Activated CD4-positive, alpha-beta T cell treated with anti-CD3 and anti-CD28 coated beads for 48 hours (primary cell): ENCODE measurements around the gene TMPRSS13.

Experiments used
- DNase-seq: peaks from one replicate; pipeline ENCODE4 v3.0.0-alpha.2; 2020

TMPRSS13 gene

DNA sequence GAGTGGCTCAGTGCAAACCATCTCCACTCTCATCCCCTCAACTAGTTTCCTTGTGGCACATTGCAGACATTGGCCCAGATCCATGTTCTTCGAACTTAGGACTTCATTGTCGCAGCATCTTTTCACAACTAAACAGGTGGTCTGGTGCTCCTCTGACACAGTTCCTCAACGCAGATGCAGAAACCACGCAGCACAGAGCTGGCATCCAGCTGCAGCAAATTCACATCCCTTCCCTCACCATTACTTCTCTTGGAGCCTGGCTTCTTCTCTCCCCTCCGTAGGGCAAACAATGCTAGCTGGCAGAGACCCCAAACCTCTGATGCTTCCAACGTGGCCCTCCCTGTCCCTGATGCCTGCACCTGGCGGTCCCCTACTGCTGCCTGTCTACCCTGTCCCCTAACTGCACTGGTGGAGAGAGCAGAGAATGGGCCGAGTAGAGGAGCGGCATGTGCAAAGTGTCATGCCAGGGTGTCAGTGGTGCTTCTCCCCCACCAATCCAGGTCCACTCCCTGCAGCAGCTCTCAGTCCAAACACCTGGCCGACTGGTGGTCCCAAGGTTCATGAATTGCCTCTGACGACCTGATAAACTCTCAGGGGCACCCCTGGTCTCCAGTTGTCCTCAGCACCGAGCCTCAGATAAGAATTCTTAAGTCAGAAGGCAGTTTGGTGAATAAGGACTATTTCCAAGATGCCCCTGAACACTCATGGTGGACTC is 18.1 kb downstream of the TMPRSS13 start:
- no peak for DNase-seq

DNA sequence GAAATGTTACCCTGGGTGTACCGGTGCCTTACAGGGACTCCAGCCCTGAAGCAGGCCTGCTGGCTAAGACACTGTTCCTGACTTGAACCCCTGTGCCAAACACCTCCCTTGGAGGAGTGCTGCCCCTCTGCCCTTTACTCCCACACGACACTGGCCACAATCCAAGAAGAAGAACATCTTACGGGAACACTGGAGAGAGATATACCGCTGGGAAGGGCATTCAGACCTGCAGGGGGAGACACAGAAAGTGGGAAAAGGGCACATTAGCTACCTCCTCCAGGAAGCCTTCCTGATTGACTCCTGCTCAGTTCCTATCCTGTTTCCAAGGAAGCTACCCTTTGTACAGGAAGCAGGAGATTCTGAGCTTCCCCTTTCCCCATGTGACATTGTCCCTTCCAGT is 18.7 kb downstream of the TMPRSS13 start:
- DNase-seq: no peak

DNA sequence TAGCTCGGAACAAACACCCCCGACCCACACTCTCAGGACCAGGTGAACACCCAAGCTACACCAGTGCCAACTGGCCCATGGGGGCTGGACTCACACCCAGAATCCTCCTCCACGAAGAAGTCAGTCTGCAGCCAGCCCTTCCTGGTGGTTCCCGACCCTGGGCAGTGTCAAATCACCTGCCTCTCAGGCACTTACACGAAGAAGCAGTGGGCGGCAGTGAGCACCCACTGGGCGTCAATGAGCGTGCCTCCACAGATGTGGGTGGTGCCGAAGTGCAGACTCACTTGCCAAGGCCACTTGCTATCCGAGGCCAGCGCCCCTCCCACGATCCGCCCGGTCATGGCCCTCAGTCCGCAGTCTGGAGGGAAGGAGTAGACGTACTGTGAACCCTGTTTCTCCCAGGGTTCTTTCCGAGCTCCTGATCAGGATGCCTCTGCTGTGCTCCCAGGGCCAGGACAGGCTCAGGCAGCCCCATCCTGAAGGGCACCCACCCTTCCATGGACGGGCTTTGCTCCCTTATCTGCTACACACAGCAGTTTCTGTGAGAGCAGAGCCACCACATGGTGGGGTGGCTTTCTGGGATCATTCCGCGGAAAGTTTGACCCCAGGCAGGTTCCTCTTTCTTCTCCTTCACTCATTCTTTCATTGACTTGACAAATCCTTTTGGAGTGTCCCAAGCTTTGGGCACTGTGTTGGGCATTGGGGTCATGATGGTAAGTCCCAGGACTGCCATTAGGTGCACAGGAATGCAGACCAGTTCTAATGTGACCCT is 19.4 kb downstream of the TMPRSS13 start:
- no peak for DNase-seq

DNA sequence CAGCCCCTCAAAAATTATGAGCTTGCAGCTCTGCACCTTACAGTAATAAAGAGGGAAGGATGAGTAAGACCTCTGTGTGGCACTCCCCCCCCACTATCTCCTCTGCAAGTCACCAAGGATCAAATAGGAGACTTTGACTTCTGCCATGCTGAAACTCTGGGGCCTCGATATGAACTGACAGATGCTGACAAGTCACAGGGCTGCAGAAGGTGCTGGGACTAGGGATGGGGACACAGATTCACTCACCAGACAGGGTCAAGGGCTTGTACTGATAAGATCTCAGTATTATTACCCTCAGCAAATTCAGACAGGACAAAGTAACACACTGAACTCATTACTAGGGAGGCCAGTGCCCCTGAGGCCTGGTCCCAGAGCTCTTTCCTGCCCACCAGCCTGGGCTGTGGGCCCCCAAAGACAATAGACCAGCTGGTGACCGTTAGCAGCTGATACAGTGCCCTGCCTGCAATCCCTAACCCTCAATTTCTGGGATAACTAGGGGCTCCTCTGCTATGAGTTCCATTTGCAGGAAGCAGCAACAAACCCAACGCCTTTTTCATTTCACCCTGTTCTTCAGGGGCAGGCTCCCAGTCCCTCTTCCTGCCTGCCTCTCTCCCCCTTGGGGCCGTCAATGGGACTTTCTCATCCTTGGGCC is 20.1 kb downstream of the TMPRSS13 start:
- DNase-seq: no peak

DNA sequence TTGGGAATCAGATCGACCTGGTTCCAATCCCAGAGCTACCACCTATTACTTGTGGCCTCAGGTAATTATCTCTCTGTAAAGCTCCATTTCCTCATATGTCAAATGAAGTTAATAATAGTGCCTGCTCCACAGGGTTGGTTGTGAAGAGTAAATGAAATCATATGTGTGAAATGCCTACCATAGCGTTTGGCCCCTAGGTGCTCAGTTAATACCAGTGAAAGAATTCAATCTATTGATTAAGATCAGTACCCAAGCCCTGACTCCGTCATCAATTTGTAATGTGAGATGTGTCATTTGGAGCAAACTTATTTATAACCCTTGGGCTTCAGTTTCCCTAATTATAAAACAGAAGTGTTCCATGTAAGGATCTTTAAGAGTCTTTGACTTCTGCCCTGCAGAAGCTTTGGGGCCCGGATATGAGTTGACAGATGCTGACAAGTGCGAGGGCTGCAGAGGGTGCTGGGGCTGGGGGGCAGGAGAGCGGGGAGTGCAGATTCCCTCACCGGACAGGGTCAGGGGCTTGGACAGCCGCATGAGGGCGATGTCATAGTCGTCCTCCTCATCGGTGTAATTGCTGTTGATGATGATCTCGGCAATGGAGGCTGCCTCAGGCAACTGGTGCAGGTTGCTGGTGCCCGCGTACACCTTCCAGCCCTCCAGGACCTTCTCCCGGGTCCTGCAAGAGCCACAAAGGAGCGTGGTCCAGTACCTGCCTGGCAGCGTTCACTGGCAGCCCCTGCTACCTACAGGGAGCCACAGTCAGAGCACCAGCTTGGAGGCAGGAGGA is 20.9 kb downstream of the TMPRSS13 start:
- no peak for DNase-seq

DNA sequence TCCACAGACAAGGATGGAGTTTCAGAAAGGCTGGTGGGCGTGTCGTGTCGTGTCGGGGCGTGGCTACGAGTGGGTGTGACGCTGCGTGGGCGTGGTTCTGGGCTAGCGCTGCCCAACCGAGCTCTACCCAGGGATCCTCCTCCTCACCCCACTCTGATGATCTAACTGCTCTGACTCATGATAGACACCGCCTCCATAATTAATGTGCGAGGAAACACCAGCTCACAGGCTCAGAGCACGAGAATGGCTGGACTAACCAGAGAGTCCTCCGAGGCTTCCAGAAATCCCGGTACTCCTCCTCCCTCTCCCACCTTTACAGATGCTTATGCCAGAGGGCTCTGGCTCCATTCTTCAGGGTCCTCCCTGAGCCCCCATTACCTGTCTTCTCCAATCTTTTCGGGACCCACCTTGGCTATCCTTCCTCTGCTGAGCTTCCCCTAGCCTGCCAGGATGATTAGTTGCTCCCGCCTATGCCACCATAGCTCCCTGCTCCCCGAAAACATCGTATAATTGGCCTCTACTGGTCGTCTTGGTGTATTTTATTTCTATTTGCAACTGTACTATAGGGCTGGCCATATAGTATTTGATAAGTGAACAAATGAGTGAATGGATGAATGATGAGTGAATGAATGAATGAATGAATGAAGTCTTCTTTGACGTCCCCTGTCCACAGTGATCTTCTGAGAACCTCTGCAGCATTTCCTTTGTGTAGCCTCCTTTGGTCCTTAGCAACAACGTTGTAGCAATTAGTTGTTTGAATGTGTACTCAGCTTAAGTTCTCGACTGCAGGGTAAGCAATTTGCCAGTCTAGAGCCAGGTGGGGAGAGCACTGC is 21.7 kb downstream of the TMPRSS13 start:
- peak; percentile 87 for DNase-seq

DNA sequence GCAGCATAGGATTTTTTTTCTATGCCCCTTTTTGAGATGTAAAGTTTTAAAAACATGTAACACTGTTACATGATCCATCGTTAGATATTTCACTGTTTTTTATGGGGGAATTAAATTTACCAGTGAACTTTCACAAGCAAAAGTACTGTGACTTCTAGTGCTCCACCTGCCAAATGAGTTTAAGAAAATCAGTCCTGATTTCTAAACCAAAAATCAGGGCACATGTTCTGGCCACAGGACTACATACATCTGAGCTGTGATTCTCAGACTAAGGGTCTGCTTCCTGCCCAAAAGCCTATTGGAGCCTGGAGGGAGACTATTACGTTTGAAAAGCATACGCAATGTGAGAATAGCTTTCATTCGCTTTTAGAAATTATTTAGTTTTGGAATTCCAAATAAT is 22.5 kb downstream of the TMPRSS13 start:
- no peak for DNase-seq

DNA sequence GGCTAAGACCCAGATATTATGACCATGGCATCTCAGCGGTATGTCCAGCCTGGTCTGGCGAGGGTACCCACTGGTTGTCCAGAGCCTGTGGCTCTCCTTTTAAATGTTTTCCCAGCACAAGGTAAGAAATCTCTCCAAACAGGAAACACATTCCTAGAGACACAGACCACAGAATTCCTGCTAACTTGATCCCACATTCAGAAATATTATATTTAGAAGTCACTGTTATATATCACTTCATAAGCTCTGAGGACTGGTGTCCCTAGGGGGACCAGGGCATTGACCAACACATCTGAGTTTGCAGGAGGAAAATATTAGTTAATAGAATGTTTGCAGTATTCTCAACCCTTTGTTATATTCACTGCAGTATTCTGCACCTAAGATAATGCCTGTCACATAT is 23.1 kb downstream of the TMPRSS13 start:
- no peak for DNase-seq

DNA sequence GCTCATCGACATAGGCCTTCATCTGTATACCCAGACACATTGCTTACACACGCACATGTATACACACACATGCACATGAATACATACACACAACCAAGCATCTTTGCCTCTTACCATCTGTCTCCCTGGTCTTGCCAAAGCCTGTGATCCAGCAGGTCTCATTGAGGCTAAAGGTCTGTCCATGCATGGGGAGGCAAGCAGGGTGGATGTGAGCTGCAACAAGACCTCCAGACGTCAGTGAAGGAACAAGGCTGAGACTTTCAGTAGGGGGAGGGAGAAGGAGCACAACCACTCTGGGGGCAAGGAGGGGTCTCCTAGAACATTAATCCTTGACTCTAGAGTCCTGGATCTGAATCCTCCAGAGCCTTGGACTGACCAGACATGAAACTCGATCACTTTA is 23.7 kb downstream of the TMPRSS13 start:
- no peak for DNase-seq

DNA sequence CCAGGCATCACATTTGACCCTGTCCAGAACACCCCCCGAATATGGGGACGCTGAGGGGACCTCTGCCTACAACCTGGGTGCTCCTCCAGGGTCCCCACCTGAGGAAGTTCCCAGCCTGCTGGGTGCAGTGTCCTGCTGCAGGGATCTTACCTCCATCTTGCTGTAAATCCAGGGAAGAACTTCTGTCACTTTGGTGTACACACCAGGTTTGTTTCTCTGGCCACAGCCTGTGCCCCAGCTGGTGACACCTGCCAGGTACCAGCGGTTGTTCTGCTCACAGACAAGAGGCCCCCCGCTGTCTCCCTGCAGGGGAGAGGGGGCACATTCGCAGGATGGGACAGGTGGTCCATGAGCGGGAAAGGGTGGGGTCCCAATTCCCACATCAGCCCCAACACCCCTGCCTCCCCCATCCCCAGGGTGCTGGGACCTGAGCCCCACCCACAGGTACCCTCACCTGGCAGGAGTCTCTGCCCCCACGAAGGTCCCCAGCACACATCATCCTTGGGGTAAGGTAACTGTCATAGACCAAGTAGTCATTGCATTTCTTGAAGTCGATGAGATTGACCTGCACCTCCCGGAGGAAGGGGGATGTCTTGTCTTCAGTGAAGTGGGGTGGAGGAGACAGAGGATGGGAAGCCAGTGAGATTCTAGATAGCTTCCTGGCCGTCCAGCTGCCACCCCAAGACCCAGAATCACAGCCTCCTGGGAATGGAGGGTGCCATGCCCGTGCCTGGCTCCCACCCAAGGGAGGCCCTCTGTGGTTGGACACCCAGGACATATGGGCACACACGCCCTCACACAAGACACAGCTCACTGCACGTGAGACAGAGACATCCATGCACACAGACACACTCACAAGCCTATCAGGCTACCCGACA is 25.5 kb downstream of the TMPRSS13 start:
- DNase-seq: no peak

DNA sequence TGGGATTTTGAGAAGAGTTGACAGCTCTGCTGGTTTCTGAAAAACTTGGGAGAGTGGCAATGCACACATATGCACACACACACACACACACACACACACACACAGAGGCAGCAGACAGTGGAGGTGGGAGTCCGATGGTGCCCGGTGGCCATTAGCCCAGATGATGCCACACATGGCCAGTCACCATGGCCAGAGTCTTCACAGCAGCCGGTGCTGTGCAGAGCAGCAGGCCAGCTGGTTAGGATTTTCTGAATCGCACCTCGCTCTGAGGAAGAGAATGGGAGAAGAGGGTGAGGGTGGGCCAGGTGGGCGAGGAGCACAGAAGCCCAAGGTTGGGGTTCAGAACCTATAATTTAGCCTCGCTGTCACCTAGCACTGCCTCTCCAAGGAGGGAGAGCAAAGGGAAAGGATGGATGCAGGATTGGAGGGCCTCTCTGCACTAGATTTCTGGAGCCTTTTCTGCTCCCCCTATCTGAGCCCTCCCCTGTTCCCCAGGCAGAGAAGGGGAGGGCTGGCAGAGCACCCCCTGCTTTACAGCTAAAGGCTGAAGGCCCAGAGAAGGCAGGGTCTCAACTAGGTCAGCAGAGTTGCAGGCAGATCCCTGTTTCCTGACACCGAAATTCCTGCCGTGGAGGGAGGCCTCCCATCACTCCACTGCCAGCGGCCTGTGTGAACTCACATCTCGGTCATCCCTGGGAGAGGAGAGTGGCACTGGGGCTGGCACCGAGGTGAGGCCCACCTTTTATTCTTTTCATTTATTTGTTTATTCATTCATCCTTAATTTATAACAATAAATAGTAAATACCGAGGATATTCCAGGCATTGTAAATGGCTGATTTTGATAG is 27.0 kb downstream of the TMPRSS13 start:
- DNase-seq: no peak

DNA sequence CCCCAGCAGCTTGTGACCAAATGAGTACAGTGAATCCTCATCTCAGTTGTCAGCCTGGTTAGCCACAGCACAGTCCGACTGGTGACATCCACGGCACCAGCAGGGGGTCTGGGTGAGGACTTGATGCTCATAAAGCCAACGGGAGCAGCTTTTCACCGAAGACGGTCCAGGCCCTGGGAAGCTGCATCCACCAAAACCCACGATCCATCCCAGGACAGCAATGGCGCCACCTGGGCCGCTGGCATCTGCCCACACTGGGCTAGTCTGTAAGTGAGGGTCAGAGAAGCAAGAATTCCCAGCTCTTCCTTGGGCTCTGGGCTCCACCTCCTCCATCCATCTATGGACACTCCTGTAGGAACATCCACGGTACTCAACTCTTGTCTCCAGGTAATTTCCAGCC is 27.6 kb downstream of the TMPRSS13 start:
- no peak for DNase-seq

DNA sequence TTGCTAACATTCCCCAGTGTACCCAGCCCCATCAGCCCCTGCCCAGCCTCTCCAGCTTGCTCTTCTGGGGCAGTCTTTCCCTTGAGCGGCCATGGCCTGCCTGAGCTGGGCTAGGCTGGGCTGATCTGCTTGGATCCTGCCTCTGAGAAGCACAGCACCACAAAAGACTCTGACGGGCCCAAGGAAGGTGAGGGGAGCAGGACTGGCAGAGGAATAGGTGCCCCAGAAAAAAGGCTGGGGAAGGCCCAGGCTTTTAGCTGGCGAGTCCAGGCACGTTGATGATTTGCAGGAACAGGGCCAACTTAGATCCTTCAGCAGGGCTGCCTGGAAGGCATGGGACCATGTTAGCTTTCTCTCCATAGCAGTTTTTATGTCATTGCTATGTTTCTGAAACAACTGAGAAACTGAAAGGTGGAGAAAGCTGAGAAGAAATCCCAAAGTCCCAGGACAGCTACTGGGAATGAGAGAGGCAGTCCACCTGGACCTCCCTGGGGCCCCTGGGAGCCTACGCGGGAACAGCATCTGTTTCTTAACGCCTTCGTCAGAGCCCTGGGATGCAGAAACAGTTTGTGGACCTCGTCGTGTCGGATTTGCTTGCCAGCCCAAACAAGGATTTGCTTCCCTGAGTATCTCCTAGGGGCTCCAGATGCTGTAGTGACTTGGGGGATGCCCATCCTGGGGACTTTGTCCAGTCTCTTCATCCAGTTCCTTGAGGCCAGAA is 28.3 kb downstream of the TMPRSS13 start:
- no peak for DNase-seq

DNA sequence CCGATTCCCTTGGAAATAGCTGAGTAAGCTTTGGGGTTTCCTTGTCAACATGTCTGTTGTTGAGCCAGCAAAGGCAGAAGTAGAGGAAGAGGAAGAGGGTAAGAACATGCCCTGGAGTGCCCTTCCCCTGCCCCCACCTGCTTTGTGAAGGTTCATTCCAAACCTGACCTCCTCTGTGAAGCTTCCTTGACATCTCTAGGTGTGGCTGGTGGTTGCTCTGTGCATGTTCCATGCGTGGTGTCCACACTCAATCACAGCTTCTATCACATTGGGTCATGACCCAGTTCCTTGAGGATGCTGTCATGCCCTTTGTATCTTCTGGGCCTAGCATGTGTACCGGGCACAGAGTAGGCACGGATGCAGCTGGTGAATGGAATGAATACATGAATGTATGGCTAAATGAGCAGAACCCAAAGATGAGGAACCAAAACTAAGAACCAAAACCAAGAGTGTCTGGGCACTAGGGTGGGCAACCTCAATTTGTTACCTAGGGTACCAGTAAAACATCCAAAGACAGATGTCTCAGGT is 29.0 kb downstream of the TMPRSS13 start:
- no peak for DNase-seq

DNA sequence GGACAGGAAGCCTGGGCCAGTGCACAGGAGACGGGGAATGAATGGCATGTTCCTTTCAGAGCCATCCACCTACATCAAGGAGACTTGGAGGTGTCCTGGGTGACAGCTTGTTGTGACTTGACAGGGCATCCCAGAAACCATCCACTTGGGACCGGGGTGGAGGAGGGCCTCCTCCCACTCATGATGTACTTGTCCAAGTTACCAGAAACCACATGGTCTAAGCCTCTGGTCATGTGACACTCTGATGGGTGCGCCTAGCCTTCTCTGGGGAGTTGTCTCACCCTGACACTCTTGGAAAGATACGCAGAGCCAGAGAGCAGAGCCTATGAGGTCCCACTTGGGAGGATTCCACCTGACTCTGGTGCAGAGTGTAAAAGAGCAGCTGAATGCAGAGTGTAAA is 31.1 kb downstream of the TMPRSS13 start:
- no peak for DNase-seq

DNA sequence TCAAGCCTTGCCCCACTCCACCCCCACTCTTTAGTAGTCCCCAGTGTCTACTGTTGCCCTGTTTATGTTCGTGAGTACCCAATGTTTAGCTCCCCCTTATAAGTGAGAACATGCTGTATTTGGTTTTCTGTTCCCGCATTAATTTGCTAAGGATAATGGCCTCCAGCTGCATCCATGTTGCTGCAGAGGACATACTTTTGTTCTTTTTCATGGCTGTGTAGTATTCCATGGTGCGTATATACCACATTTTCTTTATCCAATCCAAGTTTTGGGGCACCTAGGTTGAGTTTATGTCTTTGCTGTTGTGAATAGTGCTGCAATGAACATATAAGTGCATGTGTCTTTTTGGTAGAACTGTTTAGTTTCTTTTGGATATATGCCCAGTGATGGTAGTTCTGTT is 36.6 kb downstream of the TMPRSS13 start:
- DNase-seq: no peak

DNA sequence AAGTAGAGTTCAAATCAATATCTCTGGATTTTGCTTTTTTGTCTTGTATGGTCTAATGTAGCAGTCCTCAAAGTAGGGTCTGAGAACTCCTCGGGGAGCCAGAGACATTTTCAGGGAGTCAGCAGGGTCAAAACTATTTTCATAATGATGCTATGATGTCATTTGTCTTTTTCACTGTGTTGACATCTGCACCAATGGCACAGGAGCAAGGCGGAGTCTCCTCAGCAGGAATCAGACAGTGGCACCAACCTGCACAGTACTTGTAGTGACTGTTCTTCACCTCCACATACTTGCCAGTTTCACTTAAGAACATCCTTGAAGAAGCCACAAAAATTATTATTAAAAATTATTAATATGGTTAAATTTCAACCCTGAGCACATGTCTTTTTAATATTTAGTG is 37.8 kb downstream of the TMPRSS13 start:
- DNase-seq: no peak

DNA sequence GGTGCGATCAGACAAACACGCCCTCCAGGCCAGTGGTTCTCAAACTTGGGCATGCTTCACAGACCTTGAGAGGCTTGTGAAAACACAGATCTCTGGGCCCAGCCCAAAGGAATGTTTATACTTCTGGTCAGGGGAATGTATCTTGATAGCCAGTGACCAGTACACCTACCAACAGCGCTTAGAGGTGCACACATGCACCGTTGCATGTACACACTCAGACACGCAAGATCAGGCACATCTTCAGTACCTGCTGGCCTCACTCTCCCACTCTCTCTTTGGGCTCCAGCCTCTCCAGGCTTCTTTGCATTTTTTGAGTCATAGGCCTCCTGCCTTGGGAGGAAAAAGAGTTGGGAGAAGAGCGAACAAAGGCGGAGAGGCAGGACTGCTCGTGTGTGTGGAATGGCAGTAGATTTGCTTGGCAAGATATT is 41.0 kb downstream of the TMPRSS13 start:
- no peak for DNase-seq

DNA sequence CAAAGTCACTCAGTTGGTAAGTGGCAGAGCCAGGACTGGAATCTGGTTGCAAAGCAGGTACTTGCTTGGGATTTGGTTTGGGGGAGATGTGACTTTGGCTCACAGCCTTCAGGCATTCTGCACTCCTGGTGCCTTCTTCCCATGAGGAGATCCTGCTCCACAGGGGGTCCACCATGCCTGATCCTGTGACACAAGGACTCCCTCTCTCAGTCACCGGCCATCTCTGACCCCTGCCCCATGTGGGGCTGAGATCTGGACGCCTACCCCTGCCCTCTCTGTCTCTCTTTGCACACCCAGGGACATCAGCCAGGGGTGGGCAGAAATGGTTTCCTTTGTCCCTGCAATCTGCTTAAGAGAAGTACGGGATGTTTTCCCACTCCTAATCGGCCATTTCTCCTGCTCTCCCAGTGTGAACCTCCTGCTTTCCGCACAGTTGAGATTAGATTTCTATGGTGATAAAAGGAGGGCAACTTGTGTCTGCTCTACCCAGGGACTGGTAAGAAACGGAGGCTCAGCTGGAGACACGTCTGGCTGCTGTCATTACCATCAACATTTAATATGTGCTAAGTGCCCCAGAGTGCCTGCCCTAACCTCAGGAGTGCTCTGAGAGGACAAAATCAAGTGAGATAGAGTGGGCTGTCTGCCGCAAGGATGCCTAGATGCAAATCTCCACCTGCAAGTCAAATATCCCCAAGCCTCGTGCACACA is 41.6 kb downstream of the TMPRSS13 start:
- no peak for DNase-seq
